GM12878 (cell line): Measurements from ENCODE around the gene GNAZ. TPM values are rescaled to one million over a fixed set of nuclear protein-coding genes. Genes with fewer than 3 reads are reported as not detected.

Experiments used
- BRCA1 ChIP-seq: IDR thresholded peaks from 2 replicates; pipeline ENCODE4 v1.6.1; 2011; ENCODE audit warnings: low read depth, low read length, improper control_type of control experiment
- CHD1 ChIP-seq: IDR thresholded peaks from 2 replicates; pipeline ENCODE4 v1.6.1; 2012; ENCODE audit warnings: low read depth, low read length, improper control_type of control experiment
- CHD2 ChIP-seq: IDR thresholded peaks from 2 replicates; pipeline ENCODE4 v1.6.1; 2011; ENCODE audit warnings: low read depth, low read length, improper control_type of control experiment, borderline replicate concordance
- IKZF2 ChIP-seq, 2 experiments: fragments of 450-650 bp; IDR thresholded peaks; 2 replicates each; pipeline ENCODE4 v1.6.1; 2017; ENCODE audit warnings: mild to moderate bottlenecking in 2 of 2, moderate library complexity in 2 of 2
- LARP7 ChIP-seq: fragments of 450-650 bp; IDR thresholded peaks from 2 replicates; pipeline ENCODE4 v1.6.1; 2017; ENCODE audit warnings: mild to moderate bottlenecking
- MEF2A ChIP-seq: IDR thresholded peaks from 2 replicates; pipeline ENCODE4 v1.6.1; 2011; ENCODE audit warnings: low read depth, mild to moderate bottlenecking, low read length, moderate library complexity; ENCODE audit not compliant: insufficient read depth
- NFIC ChIP-seq: IDR thresholded peaks from 2 replicates; pipeline ENCODE4 v1.6.1; 2012; ENCODE audit warnings: low read depth, mild to moderate bottlenecking, inconsistent platforms, low read length, moderate library complexity
- RAD21 ChIP-seq: IDR thresholded peaks from 2 replicates; pipeline ENCODE4 v1.6.1; 2011; ENCODE audit warnings: mild to moderate bottlenecking, low read depth, low read length, moderate library complexity; ENCODE audit not compliant: insufficient read depth
- SIN3A ChIP-seq: IDR thresholded peaks from 2 replicates; pipeline ENCODE4 v1.6.1; 2012; ENCODE audit warnings: low read depth, low read length, improper control_type of control experiment
- SREBF2 ChIP-seq: IDR thresholded peaks from 2 replicates; pipeline ENCODE4 v1.6.1; 2012; ENCODE audit warnings: mild to moderate bottlenecking, low read length
- STAT1 ChIP-seq: fragments of 450-650 bp; conservative IDR thresholded peaks from 2 replicates; pipeline ENCODE4 v1.6.1; 2014; ENCODE audit warnings: antibody characterized with exemption, mild to moderate bottlenecking
- SUPT20H ChIP-seq: IDR thresholded peaks from 2 replicates; pipeline ENCODE4 v1.6.1; 2011; ENCODE audit warnings: low read depth, mild to moderate bottlenecking, low read length, moderate library complexity, borderline replicate concordance; ENCODE audit not compliant: control insufficient read depth
- ZNF207 ChIP-seq: fragments of 450-650 bp; IDR thresholded peaks from 2 replicates; pipeline ENCODE4 v1.6.1; 2014; ENCODE audit warnings: antibody characterized with exemption, mild to moderate bottlenecking, borderline replicate concordance
- polyA plus RNA-seq, 11 experiments: library from polyadenylated mRNA; depleted of rRNA in 4 of 11; unstranded in 6 of 11; stranded (reverse) in 5 of 11; fragments of >200 nt; fragmentation: Nextera tagmentation in 4 of 11; fragmentation: Illumina TruSeq in 1 of 11; extraction: Ambion mirVana in 4 of 11; extraction: Trizol in 1 of 11; gene quantifications; 1 replicate in 1 of 11; 2 replicates in 10 of 11; pipeline versions ENCODE4 v1.2.1 to v1.2.3, GENCODE V29; 2011 to 2016; ENCODE audit warnings: inconsistent platforms in 2 of 11, missing spikeins in 2 of 11, low read depth in 1 of 11
- total RNA-seq, 4 experiments: library from RNA; depleted of rRNA in 3 of 4; stranded (reverse); fragments of >200 nt in 3 of 4; fragmentation: Illumina TruSeq in 1 of 4; extraction: Trizol in 1 of 4; gene quantifications; 2 replicates each; pipeline versions ENCODE4 v1.2.1 to v1.2.3, GENCODE V29; 2013 to 2021
- TF ChIP-seq, protein P1 (sequence below): fragments of 450-650 bp; IDR thresholded peaks from 2 replicates; pipeline ENCODE4 v1.6.1; 2016; ENCODE audit warnings: mild to moderate bottlenecking
- TF ChIP-seq, protein P2 (sequence below): fragments of 450-650 bp; IDR thresholded peaks from 2 replicates; pipeline ENCODE4 v1.6.1; 2017; ENCODE audit warnings: mild to moderate bottlenecking, moderate library complexity
- TF ChIP-seq, protein P3 (sequence below): fragments of 450-650 bp; formaldehyde crosslinking; IDR thresholded peaks from 2 replicates; pipeline ENCODE4 v1.5.0; 2022; ENCODE audit warnings: mild to moderate bottlenecking, missing genetic modification characterization

GNAZ gene
- total and polyA plus RNA-seq, 10 of the 15 experiments (the other 5 are each of a cell fraction or from before 2014, with no cell fraction given): 0.09 to 1.0 (median 0.44) TPM; not detected in 1

DNA sequence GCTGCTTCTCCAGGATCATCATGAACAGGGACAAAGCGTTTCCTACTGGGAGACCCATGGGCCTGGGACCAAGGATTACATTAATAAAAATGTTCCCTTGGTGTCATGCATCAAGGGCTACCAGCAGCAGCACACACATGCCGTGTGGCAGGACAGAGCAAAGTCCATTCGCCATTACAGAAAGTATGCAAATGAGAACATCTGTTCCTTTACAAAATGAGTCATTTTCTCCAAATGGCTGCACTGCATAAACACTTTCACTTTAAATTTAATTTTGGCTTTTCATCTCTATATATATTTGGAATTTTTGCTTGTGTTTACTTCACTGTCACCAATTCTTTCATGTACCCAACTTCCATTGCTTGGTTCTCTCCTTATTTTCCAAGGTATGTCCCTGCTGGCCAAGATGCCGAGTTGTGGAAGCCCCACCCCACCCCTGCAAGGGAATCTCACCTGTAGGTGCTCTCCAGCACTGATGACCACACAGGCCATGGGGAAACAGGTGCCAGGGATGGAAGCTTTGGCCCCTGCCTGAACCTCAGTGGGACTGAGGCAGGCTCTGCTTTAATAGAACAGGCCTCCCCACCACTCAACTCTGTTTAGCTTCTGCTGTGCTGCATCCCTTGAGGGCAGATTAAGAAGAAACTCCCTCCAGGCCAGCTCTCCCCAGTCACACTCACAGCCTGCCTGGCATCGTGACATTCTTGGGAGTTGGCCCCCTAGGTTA, 15.6 kb upstream of the GNAZ start (continued):
- TF ChIP-seq ZNF207 (no peak), NFIC (no peak), CHD1 (no peak), BRCA1 (no peak), IKZF2 (IDR thresholded peaks at IDR 0.05) (peak; percentile 77 to 86), RAD21 (no peak), MEF2A (0 out of 2 replicates have a peak, but pooled peaks have one; percentile 30), SREBF2 (no peak), SIN3A (no peak), CHD2 (0 out of 2 replicates have a peak, but pooled peaks have one; percentile 15), STAT1 (no peak), LARP7 (no peak; the same call in 1 of the 2 replicates), SUPT20H (no peak)
- TF ChIP-seq, protein P1, sequence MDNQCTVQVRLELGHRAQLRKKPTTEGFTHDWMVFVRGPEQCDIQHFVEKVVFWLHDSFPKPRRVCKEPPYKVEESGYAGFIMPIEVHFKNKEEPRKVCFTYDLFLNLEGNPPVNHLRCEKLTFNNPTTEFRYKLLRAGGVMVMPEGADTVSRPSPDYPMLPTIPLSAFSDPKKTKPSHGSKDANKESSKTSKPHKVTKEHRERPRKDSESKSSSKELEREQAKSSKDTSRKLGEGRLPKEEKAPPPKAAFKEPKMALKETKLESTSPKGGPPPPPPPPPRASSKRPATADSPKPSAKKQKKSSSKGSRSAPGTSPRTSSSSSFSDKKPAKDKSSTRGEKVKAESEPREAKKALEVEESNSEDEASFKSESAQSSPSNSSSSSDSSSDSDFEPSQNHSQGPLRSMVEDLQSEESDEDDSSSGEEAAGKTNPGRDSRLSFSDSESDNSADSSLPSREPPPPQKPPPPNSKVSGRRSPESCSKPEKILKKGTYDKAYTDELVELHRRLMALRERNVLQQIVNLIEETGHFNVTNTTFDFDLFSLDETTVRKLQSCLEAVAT: no peak
- TF ChIP-seq, protein P2, sequence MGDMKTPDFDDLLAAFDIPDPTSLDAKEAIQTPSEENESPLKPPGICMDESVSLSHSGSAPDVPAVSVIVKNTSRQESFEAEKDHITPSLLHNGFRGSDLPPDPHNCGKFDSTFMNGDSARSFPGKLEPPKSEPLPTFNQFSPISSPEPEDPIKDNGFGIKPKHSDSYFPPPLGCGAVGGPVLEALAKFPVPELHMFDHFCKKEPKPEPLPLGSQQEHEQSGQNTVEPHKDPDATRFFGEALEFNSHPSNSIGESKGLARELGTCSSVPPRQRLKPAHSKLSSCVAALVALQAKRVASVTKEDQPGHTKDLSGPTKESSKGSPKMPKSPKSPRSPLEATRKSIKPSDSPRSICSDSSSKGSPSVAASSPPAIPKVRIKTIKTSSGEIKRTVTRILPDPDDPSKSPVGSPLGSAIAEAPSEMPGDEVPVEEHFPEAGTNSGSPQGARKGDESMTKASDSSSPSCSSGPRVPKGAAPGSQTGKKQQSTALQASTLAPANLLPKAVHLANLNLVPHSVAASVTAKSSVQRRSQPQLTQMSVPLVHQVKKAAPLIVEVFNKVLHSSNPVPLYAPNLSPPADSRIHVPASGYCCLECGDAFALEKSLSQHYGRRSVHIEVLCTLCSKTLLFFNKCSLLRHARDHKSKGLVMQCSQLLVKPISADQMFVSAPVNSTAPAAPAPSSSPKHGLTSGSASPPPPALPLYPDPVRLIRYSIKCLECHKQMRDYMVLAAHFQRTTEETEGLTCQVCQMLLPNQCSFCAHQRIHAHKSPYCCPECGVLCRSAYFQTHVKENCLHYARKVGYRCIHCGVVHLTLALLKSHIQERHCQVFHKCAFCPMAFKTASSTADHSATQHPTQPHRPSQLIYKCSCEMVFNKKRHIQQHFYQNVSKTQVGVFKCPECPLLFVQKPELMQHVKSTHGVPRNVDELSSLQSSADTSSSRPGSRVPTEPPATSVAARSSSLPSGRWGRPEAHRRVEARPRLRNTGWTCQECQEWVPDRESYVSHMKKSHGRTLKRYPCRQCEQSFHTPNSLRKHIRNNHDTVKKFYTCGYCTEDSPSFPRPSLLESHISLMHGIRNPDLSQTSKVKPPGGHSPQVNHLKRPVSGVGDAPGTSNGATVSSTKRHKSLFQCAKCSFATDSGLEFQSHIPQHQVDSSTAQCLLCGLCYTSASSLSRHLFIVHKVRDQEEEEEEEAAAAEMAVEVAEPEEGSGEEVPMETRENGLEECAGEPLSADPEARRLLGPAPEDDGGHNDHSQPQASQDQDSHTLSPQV: no peak
- TF ChIP-seq, protein P3, sequence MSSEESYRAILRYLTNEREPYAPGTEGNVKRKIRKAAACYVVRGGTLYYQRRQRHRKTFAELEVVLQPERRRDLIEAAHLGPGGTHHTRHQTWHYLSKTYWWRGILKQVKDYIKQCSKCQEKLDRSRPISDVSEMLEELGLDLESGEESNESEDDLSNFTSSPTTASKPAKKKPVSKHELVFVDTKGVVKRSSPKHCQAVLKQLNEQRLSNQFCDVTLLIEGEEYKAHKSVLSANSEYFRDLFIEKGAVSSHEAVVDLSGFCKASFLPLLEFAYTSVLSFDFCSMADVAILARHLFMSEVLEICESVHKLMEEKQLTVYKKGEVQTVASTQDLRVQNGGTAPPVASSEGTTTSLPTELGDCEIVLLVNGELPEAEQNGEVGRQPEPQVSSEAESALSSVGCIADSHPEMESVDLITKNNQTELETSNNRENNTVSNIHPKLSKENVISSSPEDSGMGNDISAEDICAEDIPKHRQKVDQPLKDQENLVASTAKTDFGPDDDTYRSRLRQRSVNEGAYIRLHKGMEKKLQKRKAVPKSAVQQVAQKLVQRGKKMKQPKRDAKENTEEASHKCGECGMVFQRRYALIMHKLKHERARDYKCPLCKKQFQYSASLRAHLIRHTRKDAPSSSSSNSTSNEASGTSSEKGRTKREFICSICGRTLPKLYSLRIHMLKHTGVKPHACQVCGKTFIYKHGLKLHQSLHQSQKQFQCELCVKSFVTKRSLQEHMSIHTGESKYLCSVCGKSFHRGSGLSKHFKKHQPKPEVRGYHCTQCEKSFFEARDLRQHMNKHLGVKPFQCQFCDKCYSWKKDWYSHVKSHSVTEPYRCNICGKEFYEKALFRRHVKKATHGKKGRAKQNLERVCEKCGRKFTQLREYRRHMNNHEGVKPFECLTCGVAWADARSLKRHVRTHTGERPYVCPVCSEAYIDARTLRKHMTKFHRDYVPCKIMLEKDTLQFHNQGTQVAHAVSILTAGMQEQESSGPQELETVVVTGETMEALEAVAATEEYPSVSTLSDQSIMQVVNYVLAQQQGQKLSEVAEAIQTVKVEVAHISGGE: no peak
